ENCODE measurements around the gene PREX1. TPM values are rescaled to one million over a fixed set of nuclear protein-coding genes. Genes with fewer than 3 reads are reported as not detected.

Gene PREX1
- total RNA-seq, 1 donor from 2014 or later: 68.2 TPM

DNA sequence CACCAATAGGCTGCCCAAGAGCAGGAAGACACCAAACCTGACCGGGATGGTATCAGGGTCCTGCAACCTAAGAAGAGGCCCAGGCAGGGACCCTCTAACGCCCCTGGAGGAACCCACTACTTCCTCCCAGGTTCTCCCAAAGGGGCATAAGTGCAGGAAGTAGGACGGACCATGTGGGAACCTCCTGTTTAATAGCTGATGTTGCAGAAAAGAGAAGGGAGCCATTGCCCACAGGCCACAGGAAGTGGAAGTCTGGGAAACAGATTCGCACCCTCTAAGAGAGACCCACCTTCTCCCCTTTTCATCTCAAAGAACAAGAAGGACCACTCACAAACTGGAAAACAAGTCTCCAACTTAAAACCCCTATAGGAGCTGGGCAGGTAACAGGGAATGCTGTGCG is 18.1 kb downstream of the PREX1 start:
- Mint-ChIP-seq H3K4me3 (no peak overlapping the region), H3K27me3 (ENCODE audit: insufficient read depth) (no peaks in the 10 kb centered on the region), H3K27ac (no peak overlapping the region), H3K4me1 (ENCODE audit: low read depth) (peaks cover 23% of the 10 kb centered on the region), H3K9me3 (peaks cover 22% of the 10 kb centered on the region), H3K36me3 (ENCODE audit: low read depth) (peaks cover 32% of the 10 kb centered on the region)
- intact Hi-C loops (cut with micrococcal nuclease): no loop called here
- no peak for DNase-seq (ENCODE audit: low spot score)

DNA sequence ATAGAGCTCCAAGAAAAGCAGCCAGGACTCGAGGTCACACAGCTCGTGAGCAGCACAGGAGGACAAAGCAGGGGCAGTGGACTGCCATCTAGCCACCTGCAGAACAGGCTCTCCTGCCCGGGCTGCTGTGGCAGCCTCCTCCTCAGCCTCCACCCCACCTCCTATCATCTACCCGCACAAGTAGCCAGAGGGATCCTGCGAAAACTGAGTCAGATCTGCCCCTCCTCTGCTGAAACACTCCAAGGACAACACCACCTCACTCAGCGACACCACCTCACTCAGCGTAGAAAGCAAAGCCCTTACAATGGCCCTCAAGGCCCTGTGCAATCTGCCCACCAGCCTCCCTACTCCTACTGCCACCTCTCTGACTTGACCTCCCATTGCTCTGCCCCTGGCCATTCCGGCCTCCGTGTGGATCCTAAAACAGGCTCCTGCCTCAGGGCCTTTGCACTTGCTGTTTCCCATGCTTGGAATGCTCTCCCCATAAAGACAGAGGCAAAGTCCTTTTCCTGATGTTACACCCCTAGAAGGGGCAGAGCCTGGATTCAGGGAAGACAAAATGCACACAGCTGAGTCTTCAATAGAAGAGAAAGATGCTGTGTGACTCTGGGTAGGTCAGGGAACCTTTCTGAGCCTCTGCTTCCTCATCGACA is 19.3 kb downstream of the PREX1 start:
- peaks cover 30% of the 10 kb centered on the region for H3K4me1 Mint-ChIP-seq (ENCODE audit: low read depth)
- intact Hi-C loops (cut with micrococcal nuclease): no loop called here
- no peak overlapping the region for H3K27ac Mint-ChIP-seq
- peaks cover 22% of the 10 kb centered on the region for H3K9me3 Mint-ChIP-seq
- no peak overlapping the region for H3K4me3 Mint-ChIP-seq
- peaks cover 40% of the 10 kb centered on the region for H3K36me3 Mint-ChIP-seq (ENCODE audit: low read depth)
- no peaks in the 10 kb centered on the region for H3K27me3 Mint-ChIP-seq (ENCODE audit: insufficient read depth)
- no peak for DNase-seq (ENCODE audit: low spot score)

GRCh38 chr20:48807586-48808381 is 20.0 kb downstream of the PREX1 start:
- Mint-ChIP-seq H3K4me3 (no peak overlapping the region), H3K27ac (no peak overlapping the region), H3K4me1 (ENCODE audit: low read depth) (peaks cover 30% of the 10 kb centered on the region), H3K9me3 (peaks cover 22% of the 10 kb centered on the region), H3K36me3 (ENCODE audit: low read depth) (peaks cover 40% of the 10 kb centered on the region), H3K27me3 (ENCODE audit: insufficient read depth) (no peaks in the 10 kb centered on the region)
- no peak for DNase-seq (ENCODE audit: low spot score)
- intact Hi-C loops (cut with micrococcal nuclease): no loop called here

- intact Hi-C loops (cut with micrococcal nuclease): no loop called here
- H3K4me1 Mint-ChIP-seq (ENCODE audit: low read depth): peaks cover 37% of the 10 kb centered on the region
- H3K36me3 Mint-ChIP-seq (ENCODE audit: low read depth): peaks cover 40% of the 10 kb centered on the region
- peaks cover 22% of the 10 kb centered on the region for H3K9me3 Mint-ChIP-seq
- no peak for DNase-seq (ENCODE audit: low spot score)
- no peaks in the 10 kb centered on the region for H3K27me3 Mint-ChIP-seq (ENCODE audit: insufficient read depth)
- H3K4me3 Mint-ChIP-seq: no peak overlapping the region
- no peak overlapping the region for H3K27ac Mint-ChIP-seq
Measured at GRCh38 chr20:48807051-48807450, 20.7 kb downstream of the PREX1 start.

DNA sequence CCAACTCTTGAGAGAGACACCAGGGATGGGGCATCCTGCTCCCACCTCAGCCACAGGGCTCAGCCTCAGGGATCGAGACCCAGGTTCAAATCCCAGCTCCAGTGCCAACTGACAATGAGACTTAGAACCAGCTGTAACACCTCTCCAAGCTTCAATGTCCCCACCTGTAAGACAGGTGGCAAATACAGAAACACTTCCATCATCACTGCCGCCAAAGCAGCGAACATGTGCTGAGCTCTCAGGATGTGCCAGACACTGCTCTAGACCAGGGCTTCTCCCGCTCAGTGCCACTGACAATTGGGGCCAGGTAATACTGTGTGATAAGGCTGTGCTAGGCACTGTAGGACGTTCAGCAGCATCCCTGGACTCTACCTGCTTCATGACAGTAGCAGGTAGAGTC is 22.1 kb downstream of the PREX1 start:
- peaks cover 41% of the 10 kb centered on the region for H3K4me1 Mint-ChIP-seq (ENCODE audit: low read depth)
- H3K36me3 Mint-ChIP-seq (ENCODE audit: low read depth): peaks cover 31% of the 10 kb centered on the region
- H3K4me3 Mint-ChIP-seq: no peak overlapping the region
- no peak overlapping the region for H3K27ac Mint-ChIP-seq
- no peak for DNase-seq (ENCODE audit: low spot score)
- peaks cover 22% of the 10 kb centered on the region for H3K9me3 Mint-ChIP-seq
- no peaks in the 10 kb centered on the region for H3K27me3 Mint-ChIP-seq (ENCODE audit: insufficient read depth)
- intact Hi-C loops (cut with micrococcal nuclease): no loop called here

- no peaks in the 10 kb centered on the region for H3K27me3 Mint-ChIP-seq (ENCODE audit: insufficient read depth)
- H3K27ac Mint-ChIP-seq: no peak overlapping the region
- H3K9me3 Mint-ChIP-seq: peaks cover 22% of the 10 kb centered on the region
- H3K4me3 Mint-ChIP-seq: no peak overlapping the region
- no peak for DNase-seq (ENCODE audit: low spot score)
- intact Hi-C loops (cut with micrococcal nuclease): no loop called here
- peaks cover 31% of the 10 kb centered on the region for H3K36me3 Mint-ChIP-seq (ENCODE audit: low read depth)
- peaks cover 43% of the 10 kb centered on the region for H3K4me1 Mint-ChIP-seq (ENCODE audit: low read depth)
Measured at GRCh38 chr20:48805286-48805685, 22.5 kb downstream of the PREX1 start.

- Mint-ChIP-seq H3K27me3 (ENCODE audit: insufficient read depth) (no peaks in the 10 kb centered on the region), H3K36me3 (ENCODE audit: low read depth) (peaks cover 29% of the 10 kb centered on the region), H3K4me1 (ENCODE audit: low read depth) (peaks cover 36% of the 10 kb centered on the region), H3K9me3 (peaks cover 22% of the 10 kb centered on the region), H3K27ac (no peak overlapping the region), H3K4me3 (no peak overlapping the region)
- intact Hi-C loops (cut with micrococcal nuclease): no loop called here
- DNase-seq (ENCODE audit: low spot score): no peak
Measured at GRCh38 chr20:48804300-48804980, 23.4 kb downstream of the PREX1 start.

GRCh38 chr20:48803176-48804053 is 24.4 kb downstream of the PREX1 start:
- H3K27ac Mint-ChIP-seq: no peak overlapping the region
- H3K4me1 Mint-ChIP-seq (ENCODE audit: low read depth): peaks cover 30% of the 10 kb centered on the region
- H3K9me3 Mint-ChIP-seq: peaks cover 16% of the 10 kb centered on the region
- H3K27me3 Mint-ChIP-seq (ENCODE audit: insufficient read depth): no peaks in the 10 kb centered on the region
- intact Hi-C loops (cut with micrococcal nuclease): no loop called here
- peaks cover 21% of the 10 kb centered on the region for H3K36me3 Mint-ChIP-seq (ENCODE audit: low read depth)
- no peak overlapping the region for H3K4me3 Mint-ChIP-seq
- DNase-seq (ENCODE audit: low spot score): no peak

- intact Hi-C loops (cut with micrococcal nuclease): no loop called here
- Mint-ChIP-seq H3K27ac (no peak overlapping the region), H3K4me1 (ENCODE audit: low read depth) (peaks cover 38% of the 10 kb centered on the region), H3K36me3 (ENCODE audit: low read depth) (peaks cover 19% of the 10 kb centered on the region), H3K9me3 (peaks cover 14% of the 10 kb centered on the region), H3K27me3 (ENCODE audit: insufficient read depth) (no peaks in the 10 kb centered on the region), H3K4me3 (no peak overlapping the region)
- no peak for DNase-seq (ENCODE audit: low spot score)
Measured at GRCh38 chr20:48802647-48803046, 25.2 kb downstream of the PREX1 start.

- no peak for DNase-seq (ENCODE audit: low spot score)
- intact Hi-C loops (cut with micrococcal nuclease): no loop called here
- peak overlapping the region; percentile 3 for H3K27ac Mint-ChIP-seq
- H3K36me3 Mint-ChIP-seq (ENCODE audit: low read depth): peaks cover 15% of the 10 kb centered on the region
- H3K9me3 Mint-ChIP-seq: peaks cover 10% of the 10 kb centered on the region
- no peak overlapping the region for H3K4me3 Mint-ChIP-seq
- peaks cover 40% of the 10 kb centered on the region for H3K4me1 Mint-ChIP-seq (ENCODE audit: low read depth)
- no peaks in the 10 kb centered on the region for H3K27me3 Mint-ChIP-seq (ENCODE audit: insufficient read depth)
Measured at GRCh38 chr20:48802216-48802615, 25.6 kb downstream of the PREX1 start.

DNA sequence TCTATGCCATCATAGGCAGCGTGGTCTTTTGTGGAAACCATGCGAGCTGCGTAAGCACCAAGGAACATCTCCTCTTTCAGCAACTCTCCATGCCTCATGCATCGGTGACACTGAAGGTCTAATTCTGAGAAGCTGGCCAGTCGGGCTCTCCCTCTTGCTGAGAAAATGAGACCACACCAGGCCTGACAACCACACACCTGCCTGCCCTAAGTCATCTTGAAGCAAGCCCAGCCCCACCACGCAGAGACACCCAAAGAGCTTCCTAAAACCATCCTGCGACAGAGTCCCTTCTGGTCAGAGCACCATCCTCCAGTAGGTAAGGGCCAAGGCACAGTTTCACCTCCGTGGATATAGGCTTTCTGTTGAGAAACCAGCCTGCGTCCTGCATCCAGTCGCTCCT is 26.6 kb downstream of the PREX1 start:
- H3K27ac Mint-ChIP-seq: no peak overlapping the region
- intact Hi-C loops (cut with micrococcal nuclease): no loop called here
- H3K27me3 Mint-ChIP-seq (ENCODE audit: insufficient read depth): no peaks in the 10 kb centered on the region
- peaks cover 13% of the 10 kb centered on the region for H3K36me3 Mint-ChIP-seq (ENCODE audit: low read depth)
- H3K4me1 Mint-ChIP-seq (ENCODE audit: low read depth): peaks cover 40% of the 10 kb centered on the region
- DNase-seq (ENCODE audit: low spot score): no peak
- H3K9me3 Mint-ChIP-seq: peaks cover under 1% of the 10 kb centered on the region
- H3K4me3 Mint-ChIP-seq: no peak overlapping the region

DNA sequence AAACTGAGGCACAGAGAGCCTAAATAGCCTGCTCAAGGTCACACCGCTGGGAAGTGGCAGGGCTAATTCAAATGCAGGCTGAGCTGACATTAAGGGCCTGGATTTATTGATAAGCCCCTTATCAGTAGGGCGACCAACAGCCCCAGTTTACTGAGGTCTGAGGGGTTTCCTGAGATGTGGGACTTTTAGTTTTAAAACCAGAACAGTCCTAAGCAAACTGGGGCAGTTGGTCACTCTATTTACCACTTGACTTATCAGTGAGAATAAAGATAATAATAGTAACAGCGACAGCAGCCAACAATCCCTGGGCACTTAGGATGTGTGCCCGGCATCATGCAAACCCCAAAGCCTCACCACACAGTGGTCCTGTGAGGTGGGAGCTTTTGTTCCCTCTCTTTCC is 27.6 kb downstream of the PREX1 start:
- intact Hi-C loops (cut with micrococcal nuclease): no loop called here
- Mint-ChIP-seq H3K9me3 (no peaks in the 10 kb centered on the region), H3K27me3 (ENCODE audit: insufficient read depth) (no peaks in the 10 kb centered on the region), H3K27ac (no peak overlapping the region), H3K36me3 (ENCODE audit: low read depth) (peaks cover 13% of the 10 kb centered on the region), H3K4me1 (ENCODE audit: low read depth) (peaks cover 48% of the 10 kb centered on the region), H3K4me3 (no peak overlapping the region)
- DNase-seq (ENCODE audit: low spot score): no peak
